Psoas muscle (tissue), 8 donors: ENCODE results near the gene YTHDF1. TPM values are rescaled to one million over a fixed set of nuclear protein-coding genes. Genes with fewer than 3 reads are reported as not detected.
A peak's percentile ranks its signal among the peaks of the same experiment; 100 is the strongest.

Experiments
- ATAC-seq, 4 donors: fragments of 200-7000 bp; cut with Tn5 transposase; one replicate each; pipeline ENCODE4 v1.9.1; 2020; ENCODE audit warnings: moderate library complexity in 3 of 4, mild to moderate bottlenecking in 2 of 4
- DNase-seq, 2 donors: peaks; one replicate each; pipeline ENCODE4 v3.0.0-alpha.2; 2020
- H3K27ac ChIP-seq: fragments of 200-600 bp; one replicate; pipeline ENCODE4 v1.8.0; 2022
- H3K27me3 ChIP-seq, 3 donors: fragments of 200-600 bp in 1 of 3; one replicate each; pipeline versions ENCODE4 v1.6.1 to v1.8.0; 2013 to 2022; ENCODE audit warnings: low read length in 2 of 3, mild to moderate bottlenecking in 2 of 3, moderate library complexity in 1 of 3; ENCODE audit not compliant: insufficient read depth in 3 of 3
- H3K36me3 ChIP-seq, 2 donors: fragments of 200-600 bp in 1 of 2; one replicate each; pipeline versions ENCODE4 v1.6.1 to v1.8.0; 2013 to 2022; ENCODE audit warnings: low read depth in 1 of 2, mild to moderate bottlenecking in 1 of 2, moderate library complexity in 1 of 2; ENCODE audit not compliant: insufficient read depth in 1 of 2
- H3K4me1 ChIP-seq: fragments of 200-600 bp; one replicate; pipeline ENCODE4 v1.8.0; 2022
- H3K4me3 ChIP-seq: fragments of 200-600 bp; one replicate; pipeline ENCODE4 v1.8.0; 2022; ENCODE audit warnings: mild to moderate bottlenecking
- H3K9me3 ChIP-seq: fragments of 200-600 bp; one replicate; pipeline ENCODE4 v1.8.0; 2022
- WGBS, 3 donors: extraction: QIAGEN DNeasy Blood & Tissue Kit; methylation state at CpG; one replicate each; pipeline versions ENCODE4 v1.1.6 to v1.1.7; 2013; 5-methylcytosine and 5-hydroxymethylcytosine counted together
- intact Hi-C, 2 donors: fragments of 100-400 bp; cut with DNase I; formaldehyde crosslinking; loops; one replicate each; pipeline versions ENCODE4 v1.11.0 to v1.14.2; 2022
- polyA plus RNA-seq, 3 donors: library from polyadenylated mRNA; stranded (reverse); fragments of 200-250 nt; gene quantifications; one replicate each; pipeline ENCODE4 v1.2.3, GENCODE V29; 2013
- total RNA-seq, 4 donors: library from RNA; stranded (reverse); fragmentation: NEBNext Ultra II Directional in 2 of 4; extraction: Animal tissue kit (Norgen Biotek cat#: 25700) in 2 of 4; gene quantifications; one replicate each; pipeline versions ENCODE4 v1.2.1 to v1.2.4, GENCODE V29; 2021 to 2023
- TF ChIP-seq, protein P1 (sequence below): fragments of 200-600 bp; IDR thresholded peaks from one replicate; pipeline ENCODE4 v1.8.0; 2022; ENCODE audit warnings: antibody characterized with exemption
- donor health status: healthy with polysubstance abuse.
- donor health status: DM: no; HTN: no; CAD: no; lungs with moderate emphysema.
- donor health status: Bipolar disorder and iron deficiency.
- donor health status: healthy.
- donor health status: DM: yes; HTN: yes; CAD: no.
- donor health status: DM: no; HTN: no; CAD: no.
- donor health status: DM: no; HTN: no; CAD: no.
- donor health status: DM: yes; HTN: yes; CAD: no.

The YTHDF1 gene
- total and polyA plus RNA-seq, 7 donors: 27.4 to 52.1 (median 45.8) TPM

- Histone ChIP-seq H3K36me3 (peaks cover 13 to 57% of the 10 kb centered on the region in 2 donors), H3K27me3 (no peaks in the 10 kb centered on the region), H3K9me3 (no peaks in the 10 kb centered on the region), H3K27ac (no peak overlapping the region), H3K4me3 (no peak overlapping the region), H3K4me1 (peaks cover 23% of the 10 kb centered on the region)
- DNase-seq: no peak
- TF ChIP-seq, protein P1, sequence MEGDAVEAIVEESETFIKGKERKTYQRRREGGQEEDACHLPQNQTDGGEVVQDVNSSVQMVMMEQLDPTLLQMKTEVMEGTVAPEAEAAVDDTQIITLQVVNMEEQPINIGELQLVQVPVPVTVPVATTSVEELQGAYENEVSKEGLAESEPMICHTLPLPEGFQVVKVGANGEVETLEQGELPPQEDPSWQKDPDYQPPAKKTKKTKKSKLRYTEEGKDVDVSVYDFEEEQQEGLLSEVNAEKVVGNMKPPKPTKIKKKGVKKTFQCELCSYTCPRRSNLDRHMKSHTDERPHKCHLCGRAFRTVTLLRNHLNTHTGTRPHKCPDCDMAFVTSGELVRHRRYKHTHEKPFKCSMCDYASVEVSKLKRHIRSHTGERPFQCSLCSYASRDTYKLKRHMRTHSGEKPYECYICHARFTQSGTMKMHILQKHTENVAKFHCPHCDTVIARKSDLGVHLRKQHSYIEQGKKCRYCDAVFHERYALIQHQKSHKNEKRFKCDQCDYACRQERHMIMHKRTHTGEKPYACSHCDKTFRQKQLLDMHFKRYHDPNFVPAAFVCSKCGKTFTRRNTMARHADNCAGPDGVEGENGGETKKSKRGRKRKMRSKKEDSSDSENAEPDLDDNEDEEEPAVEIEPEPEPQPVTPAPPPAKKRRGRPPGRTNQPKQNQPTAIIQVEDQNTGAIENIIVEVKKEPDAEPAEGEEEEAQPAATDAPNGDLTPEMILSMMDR: no peak
- ATAC-seq: no peak
- 60 to 72% (median 70%) methylated on average over 7 of the region's 7 CpGs for WGBS, 3 donors
- intact Hi-C loops: no loop called here
These were observed 17.3 kb downstream of the YTHDF1 start for GRCh38 chr20:63198606-63199005.

DNA sequence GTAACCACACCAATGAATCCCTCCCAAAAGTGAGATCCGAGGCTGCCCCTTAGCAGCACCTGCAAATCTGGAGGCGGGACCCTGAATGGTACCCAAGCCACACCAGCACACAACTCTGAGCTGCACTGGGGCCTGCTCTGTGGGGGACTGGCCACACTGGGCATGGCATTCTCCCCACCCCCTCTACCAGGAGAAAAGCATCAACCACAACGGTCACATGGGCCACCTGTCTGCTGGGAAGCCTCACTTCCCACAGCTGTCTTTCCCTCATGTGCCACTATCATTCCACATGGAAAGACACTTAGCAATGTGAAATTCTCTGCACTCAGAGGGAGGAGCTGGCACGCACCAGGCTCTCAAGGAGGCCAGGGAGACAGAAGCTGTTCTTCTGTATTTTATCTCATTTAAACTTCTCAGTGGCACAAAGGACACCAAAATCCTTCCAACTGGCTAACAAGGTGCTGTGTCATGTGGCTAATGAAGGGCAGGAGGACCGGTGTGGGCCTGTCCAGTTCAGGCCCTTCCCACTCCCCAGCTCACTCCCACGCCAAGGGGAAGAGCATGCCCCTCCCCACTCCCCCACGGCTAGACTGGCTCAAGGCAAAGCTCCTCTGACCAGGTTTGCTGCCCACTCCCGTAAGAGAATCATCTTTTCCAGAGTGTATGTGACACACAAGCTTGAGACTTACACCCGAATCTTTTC lies 19.0 kb downstream of the YTHDF1 start:
- ATAC-seq (peak; percentile 38 to 69 (median 66)), DNase-seq (no peak)
- Histone ChIP-seq H3K9me3 (no peaks in the 10 kb centered on the region), H3K4me3 (no peak overlapping the region), H3K4me1 (peaks cover 23% of the 10 kb centered on the region), H3K27ac (no peak overlapping the region), H3K36me3 (peaks cover 3 to 40% of the 10 kb centered on the region in 2 donors), H3K27me3 (no peaks in the 10 kb centered on the region)
- whole genome bisulfite sequencing, 3 donors: 62 to 67% (median 65%) methylated on average over 9 of the region's 9 CpGs
- intact Hi-C loops: no loop called here
- TF ChIP-seq, protein P1: no peak

DNA sequence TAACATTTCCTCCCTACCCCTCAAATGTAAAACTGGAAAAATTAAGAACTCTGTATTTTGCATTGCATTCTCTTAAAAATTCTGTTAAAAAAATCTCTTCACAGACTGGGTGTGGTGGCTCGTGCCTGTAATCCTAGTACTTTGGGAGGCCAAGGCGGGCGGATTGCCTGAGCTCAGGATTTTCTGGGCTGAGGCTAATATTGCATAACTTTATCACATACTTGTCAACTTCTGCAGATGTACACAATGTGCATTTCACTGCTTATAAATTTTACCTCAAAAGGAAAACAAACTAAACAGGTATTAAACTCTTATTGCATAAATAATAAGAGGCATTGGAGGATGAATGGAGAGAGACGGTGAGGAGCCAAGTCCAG lies 21.1 kb downstream of the YTHDF1 start:
- TF ChIP-seq, protein P1: no peak
- ATAC-seq (no peak), DNase-seq (no peak)
- no peak overlapping the region for H3K27ac ChIP-seq
- WGBS, 3 donors: 92 to 96% (median 94%) methylated on average over 4 of the region's 4 CpGs
- H3K36me3 ChIP-seq: peaks cover 0 to 25% of the 10 kb centered on the region in 2 donors
- H3K4me1 ChIP-seq: peaks cover 23% of the 10 kb centered on the region
- no peaks in the 10 kb centered on the region for H3K9me3 ChIP-seq
- intact Hi-C loops: no loop called here
- no peak overlapping the region for H3K4me3 ChIP-seq
- H3K27me3 ChIP-seq: no peaks in the 10 kb centered on the region

GRCh38 chr20:63194007-63194796 lies 21.7 kb downstream of the YTHDF1 start:
- DNase-seq (no peak), ATAC-seq (no peak)
- H3K27ac ChIP-seq: no peak overlapping the region
- WGBS, 3 donors: 78 to 84% (median 78%) methylated on average over 14 of the region's 14 CpGs
- TF ChIP-seq, protein P1: no peak
- H3K4me1 ChIP-seq: peaks cover 23% of the 10 kb centered on the region
- no peak overlapping the region for H3K4me3 ChIP-seq
- no peaks in the 10 kb centered on the region for H3K9me3 ChIP-seq
- peaks cover 0 to 25% of the 10 kb centered on the region in 2 donors for H3K36me3 ChIP-seq
- intact Hi-C loops: no loop called here
- no peaks in the 10 kb centered on the region for H3K27me3 ChIP-seq
